Mucosa of gallbladder (tissue), 1 donor: ENCODE measurements around the gene SOX30. TPM values are rescaled to one million over a fixed set of nuclear protein-coding genes. Genes with fewer than 3 reads are reported as not detected.

ENCODE experiments used
- DNase-seq: peaks from one replicate; pipeline ENCODE4 v3.0.0-alpha.2; 2020; ENCODE audit warnings: low spot score
- total RNA-seq: library from RNA; stranded (reverse); gene quantifications from one replicate; pipeline ENCODE4 v1.2.1, GENCODE V29; 2021
- donor health status: DM: no; HTN: no; CAD: no.

SOX30 gene
- total RNA-seq, 1 donor from 2014 or later, result 0.09 TPM

DNA sequence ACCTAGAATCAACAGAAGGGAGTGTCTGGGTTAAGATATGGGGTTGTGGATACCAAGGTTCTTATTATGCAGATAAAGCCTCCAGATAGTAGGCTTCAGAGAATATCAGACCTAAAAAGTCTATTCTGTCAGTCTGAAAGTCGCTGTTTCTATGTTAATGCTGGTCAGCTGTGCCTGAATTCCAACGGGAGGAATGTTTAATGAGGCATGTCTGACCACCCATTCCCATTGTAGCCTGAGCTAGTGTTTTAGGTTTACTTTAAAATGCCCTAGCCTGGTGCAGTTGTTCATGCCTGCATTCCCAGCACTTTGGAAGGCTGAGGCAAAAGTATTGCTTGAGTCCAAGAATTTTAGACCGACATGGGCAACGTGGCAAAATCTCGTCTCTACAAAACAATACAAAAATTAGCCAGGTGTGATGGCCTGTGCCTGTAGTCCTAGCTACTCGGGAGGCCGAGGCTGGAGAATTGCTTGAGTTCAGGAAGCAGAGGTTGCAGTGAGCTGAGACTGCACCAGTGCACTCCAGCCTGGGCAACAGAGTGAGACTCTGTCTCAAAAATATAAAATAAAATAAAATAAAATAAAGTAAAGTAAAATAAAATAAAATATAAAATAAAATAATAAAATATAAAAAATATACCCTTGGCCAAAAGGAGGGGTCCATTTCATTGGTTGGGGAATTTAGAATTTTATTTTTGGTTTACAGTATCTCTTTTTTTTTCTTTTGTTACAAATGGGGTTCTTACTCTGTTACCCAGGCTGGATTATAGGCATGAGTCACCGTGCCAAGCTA, 7.8 kb upstream of the SOX30 start:
- DNase-seq, result no peak

DNA sequence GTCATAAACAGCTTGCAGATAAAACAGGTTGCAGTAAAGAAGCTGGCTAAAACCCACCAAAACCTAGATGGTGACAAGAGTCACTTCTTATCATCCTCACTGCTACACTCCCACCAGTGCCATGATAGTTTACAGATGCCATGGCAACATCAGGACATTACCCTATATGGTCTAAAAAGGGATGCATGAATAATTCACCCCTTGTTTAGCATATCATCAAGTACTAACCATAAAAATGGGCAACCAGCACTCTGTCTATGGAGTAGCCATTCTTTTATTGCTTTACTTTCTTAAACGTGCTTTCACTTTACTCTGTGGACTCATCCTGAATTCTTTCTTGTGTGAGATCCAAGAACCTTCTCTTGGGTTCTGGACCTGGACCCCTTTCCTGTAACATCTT, 6.7 kb upstream of the SOX30 start:
- no peak for DNase-seq

DNA sequence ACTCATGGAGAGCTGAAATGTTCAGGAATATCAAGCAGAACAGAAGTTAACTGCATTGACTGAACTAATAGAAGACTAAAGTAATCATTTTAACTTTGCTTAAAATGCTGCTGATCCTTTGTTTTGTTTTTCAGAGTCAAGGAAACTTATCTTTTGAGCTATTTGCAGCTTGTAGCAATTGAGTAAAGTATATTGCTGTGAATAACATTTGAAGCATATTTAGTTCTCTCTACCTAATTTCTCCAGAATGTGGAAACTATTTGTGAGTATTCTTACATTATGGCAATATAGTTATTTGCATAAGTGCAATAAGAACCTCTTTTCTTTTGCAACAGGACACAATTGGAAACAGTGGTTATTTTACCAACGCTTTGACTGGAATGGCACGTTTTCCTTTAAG, 5.3 kb upstream of the SOX30 start:
- no peak for DNase-seq

GRCh38 chr5:157651623-157652376, 438 bp downstream of the SOX30 start:
- DNase-seq, result peak; percentile 71

DNA sequence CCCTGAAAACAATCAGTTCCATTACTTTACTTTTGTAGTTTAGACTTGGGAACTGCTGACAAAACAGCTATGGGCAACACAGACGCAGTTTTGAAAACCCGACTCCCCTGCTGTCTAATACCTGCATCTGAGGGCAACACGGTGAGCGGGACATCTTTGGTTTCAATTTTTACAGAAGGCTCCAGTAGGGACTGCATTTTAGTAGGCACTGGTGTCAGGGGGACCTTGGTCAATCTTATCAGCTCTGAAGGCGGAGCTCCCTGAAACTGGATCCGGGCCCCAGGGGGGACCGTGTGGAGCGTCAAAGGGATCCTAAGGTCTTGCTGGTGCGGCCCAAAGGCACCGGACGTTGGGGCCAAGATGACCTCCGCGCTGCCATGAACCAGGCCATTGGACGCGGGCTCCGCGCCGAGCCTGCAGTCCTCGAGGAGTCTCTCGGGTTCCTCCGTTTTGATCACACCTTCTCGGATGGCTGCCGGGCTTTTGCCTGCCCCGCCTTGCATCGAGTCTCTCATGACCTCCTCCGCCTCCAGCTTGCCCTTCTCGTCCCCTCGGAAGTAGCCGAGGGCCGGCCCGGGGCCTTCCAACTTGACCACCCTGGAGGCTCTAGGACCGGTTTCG, 1.1 kb downstream of the SOX30 start:
- DNase-seq, result no peak

- DNase-seq, result no peak
Observed at GRCh38 chr5:157649101-157649500, 3.1 kb downstream of the SOX30 start.

DNA sequence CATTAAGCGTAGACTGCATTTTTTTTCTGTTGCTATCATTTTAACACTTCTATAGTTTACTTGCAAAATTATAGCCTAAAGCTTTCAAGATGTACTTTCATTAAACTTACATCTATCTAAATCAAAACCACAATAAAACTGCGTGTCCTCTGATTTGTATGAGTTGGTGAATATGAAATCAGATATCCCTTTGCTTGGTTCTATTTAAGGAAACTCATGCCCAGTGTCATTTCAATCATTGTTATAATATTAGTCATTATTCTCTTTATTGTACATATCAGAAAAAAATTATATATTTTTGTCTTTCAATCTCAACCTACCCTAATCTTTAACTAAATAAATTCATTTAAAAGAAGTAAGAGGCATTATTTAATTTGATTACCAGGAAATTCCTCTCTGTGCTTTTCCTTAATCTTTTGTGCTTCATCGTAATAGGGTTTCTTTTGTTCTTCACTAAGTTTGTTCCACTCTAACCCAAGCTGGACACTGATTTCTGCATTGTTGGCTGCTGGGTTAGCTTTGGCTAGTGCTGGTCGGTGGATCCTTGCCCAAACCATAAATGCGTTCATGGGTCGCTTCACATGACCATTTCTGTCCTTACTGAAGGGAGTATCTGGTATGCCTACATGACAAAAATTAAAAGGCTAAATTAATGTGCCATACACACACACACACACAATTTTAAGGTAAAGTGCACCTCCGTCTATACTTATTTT, 3.8 kb downstream of the SOX30 start:
- DNase-seq, result no peak

DNA sequence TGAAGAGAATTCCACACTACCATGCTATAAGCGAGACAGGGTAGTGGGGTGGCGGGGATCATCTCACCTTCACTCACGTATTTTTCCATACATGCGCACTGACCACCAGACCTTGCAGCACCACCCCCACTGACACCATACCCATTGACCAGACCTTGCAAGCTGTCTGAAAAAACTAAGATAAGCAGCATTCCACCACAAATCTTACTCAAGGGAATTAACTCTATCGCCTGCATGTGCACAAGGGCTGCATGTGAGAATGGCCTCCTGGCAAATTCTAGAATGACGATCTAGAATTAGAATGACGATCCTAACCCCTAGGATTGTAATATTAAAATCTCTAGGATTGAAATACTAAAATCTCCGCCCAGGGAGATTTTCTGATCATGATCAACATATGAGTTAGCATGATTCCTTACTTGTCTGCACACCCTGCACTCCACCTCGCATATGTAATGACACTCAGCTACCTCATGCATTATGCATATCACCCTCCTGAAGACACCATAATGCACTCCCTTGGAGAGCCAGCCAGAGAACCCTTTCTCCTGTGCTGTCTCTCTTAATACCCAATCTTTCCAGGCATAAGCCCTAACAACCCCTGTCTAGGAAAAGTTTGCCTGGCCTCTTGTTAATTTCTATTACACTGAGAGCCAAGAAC, 11.7 kb downstream of the SOX30 start:
- DNase-seq, result no peak

DNA sequence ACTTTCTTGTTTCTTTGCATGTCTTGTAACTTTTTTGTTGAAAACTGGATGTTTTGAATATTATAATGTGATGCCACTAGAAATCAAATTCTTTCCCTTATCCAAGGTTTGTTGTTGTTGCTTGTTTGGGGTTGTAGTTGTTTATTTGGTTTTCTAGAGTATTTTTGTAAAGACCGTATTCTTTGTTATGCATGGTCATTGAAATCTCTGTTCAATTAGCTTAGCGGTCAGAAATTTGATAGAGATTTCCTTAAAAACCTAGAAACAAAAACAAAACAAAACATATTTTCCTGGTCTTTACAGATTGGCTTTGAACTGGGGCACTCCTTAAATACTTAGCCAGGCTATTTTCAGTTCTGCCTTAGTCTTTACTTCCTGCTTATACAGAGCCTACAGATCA, 21.9 kb downstream of the SOX30 start:
- DNase-seq, result no peak

GRCh38 chr5:157626831-157627230, 25.4 kb downstream of the SOX30 start:
- no peak for DNase-seq

GRCh38 chr5:157624144-157624543, 28.1 kb downstream of the SOX30 start:
- no peak for DNase-seq

GRCh38 chr5:157620776-157621175, 31.5 kb downstream of the SOX30 start:
- no peak for DNase-seq

DNA sequence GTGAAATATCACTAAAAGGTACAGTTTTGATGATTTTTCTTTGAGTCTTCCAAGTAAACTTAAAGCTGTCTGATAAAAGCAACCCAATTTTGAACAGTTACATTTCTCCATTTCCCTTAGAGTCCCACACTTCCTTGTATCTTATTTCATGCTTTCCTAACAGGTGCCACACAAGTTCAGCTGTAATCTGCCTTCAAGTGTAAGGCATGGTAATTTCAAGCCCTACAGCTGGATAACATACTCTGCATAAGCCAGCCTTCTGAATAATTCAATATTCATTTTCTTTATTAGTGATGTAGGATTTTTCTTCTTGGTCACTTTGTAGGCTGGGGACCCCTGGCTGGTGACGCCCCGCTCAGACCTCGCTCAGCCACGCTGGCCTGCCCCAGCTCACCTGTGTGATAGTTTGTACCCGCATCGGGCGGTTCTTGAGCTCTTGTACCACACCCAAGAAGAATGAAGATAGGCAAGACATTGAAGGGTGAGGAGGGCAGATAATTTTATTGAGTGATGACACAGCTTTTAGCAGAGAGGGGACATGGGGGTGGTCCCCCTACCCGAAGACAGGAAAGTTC, 34.0 kb downstream of the SOX30 start:
- DNase-seq, result no peak

DNA sequence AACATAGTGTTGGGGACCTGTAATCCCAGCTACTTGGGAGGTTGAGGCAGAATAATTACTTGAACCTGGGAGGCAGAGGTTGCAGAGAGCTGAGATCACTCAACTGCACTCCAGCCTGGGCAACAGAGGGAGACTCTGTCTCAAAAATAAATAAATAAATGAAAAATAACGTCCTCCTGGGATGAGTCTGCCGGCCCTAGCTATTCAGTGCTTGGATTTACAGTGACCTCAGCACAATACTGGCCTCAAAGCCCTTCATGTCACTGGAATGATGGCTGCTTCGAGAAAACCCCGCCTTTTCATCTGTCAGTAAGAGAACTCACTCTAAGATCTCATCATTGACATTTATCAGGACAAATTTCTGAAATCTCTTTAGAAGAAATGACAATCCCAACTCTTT, 35.5 kb downstream of the SOX30 start:
- DNase-seq, result no peak

DNA sequence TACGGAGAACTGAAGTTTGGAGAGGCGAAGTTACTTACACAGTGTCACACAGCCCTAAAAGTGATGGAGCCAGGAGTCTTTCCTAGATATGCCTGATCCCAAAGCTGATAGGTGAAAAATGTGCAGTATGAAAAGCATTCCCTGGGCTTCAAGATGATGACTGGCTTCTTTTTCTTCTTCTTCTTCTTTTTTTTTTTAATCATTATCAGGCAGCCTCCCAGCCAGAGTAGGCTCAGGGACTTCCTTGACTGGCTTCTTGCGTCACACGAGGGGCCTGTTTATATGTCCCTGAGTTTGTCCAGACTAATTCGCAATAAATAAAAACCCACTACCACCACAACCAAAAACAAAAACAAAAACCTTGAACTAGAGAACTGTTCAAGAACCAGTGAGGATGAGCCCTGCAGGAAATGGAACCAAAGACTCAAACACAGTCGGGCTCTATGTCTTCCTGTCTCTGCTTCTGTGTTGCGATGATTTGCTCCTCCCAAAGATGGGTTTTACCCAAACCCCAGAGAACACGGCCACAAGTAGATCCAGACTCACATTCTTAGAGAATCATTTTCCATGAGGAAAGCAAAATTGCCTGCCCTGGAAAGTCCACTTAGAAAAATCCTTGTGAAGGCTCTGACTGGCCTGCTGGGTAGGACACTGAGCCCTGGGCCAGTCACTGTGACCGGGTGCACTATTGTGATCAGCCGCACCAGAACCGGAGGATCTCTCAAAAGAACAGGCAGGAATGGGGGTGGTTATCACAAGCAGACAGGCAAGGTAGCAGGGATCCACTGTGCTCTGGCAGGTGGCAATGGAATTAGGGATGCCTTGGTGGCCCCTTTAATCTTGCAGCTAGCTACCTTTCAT, 38.6 kb downstream of the SOX30 start:
- no peak for DNase-seq

GRCh38 chr5:157612581-157612980, 39.7 kb downstream of the SOX30 start:
- no peak for DNase-seq

DNA sequence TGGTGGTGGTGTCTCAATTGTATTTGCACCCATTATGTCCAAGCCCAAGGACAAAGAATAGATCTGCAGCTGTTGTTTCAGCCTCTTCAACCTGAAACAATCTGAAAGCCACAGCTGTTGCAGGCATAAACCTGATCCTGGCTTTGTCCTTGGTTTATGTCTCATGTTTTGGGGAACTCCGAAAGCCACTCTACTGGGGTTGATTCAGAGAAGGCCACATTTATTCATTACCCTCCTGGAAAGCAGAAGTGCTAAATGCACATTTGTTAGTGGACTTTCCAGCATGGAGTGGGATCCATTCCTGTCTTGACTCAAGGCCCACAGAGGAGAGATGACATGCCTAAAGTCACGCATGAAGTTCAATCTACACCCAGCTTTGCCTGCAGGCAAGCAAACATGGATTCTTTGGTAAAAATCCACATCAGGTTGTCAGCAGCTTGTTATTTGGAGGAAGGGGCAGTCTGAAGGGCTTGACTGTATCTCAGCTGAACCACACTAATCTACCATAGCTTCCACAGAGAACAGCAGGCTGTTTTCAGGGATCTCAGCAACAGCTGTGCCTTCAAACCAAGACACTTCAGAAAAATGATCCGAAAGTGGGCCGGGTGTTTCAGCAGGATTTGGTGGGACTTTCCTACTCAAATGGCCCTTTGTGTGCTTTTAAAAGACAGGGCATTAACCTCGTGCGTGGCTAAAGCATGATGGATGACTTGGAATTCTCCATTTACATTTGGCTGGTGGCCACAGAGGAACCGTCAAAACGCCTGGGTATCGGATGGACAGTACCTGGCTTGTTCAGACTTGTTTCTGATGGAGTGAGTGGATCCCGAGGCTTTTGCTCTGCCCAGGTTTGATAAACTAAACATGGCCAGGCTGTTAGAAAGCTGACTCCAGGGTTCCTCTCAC, 40.4 kb downstream of the SOX30 start:
- DNase-seq, result no peak

DNA sequence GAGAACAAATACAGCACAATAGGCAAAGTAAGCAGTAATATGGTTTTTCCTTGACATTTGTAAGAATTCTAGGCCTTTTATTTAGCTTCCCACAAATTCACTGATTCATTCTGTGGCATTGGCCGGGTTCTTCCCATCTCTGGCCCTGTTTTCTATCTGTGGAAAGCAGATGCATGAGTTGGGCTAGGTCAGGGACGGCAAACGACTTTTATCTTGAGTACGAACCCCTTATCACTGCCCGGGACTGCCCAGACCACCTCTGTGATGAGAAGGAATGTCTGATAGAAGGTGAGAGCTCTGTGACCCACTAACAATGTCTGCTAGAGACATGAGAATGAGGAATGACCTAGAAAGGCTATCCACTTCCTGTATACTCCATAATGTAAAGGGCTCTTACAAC, 41.2 kb downstream of the SOX30 start:
- no peak for DNase-seq

DNA sequence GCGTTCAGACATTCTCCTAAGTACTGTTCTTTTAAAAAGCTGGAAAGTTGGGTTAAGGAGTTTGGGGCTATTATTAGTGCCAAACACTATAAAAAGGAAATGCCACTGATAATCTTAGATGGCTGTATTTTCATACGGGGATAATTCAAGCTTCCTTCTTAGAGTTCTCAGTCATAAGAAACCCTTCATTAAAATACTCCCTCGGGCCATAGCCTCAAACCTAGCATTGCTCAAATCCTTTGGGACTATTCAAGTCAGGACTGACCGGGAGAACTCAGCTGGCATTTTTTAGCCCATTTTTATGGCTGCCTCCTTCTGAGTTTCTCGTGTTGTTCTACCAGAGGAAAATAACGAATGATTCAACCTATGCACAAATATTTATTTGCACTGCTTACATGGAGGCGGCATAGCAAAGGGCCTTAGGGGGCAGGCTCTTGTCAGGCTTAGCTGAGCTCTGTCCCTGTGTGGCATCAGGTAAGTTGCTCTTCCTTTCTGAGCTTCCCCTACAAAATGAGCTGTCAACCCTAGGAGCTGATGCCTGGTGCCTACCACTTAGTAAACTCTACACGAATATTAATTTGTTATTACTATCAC, 43.2 kb downstream of the SOX30 start:
- no peak for DNase-seq
